LNCAP (cell line): ENCODE measurements around the gene PRKG1.

Experiments
- CTCF ChIP-seq: fragments of 450-650 bp; IDR thresholded peaks from 2 replicates; pipeline ENCODE4 v1.5.1; 2017; ENCODE audit warnings: mild to moderate bottlenecking

The PRKG1 gene

GRCh38 chr10:51694086-51694768 is 619.9 kb downstream of the PRKG1 start:
- no peak for TF ChIP-seq CTCF

- TF ChIP-seq CTCF = no peak
These were observed 622.0 kb downstream of the PRKG1 start for GRCh38 chr10:51696251-51696650.

GRCh38 chr10:51698473-51699063 is 624.3 kb downstream of the PRKG1 start:
- TF ChIP-seq CTCF = no peak

- TF ChIP-seq CTCF = no peak
These were observed 624.8 kb downstream of the PRKG1 start for GRCh38 chr10:51699145-51699474.

- TF ChIP-seq CTCF = no peak
These were observed 625.4 kb downstream of the PRKG1 start, which contains the start of gene CSTF2T for GRCh38 chr10:51699475-51700227. TSS of gene CSTF2T (minus strand) at chr10:51699595. CDS start at chr10:51699549, 46 bp downstream.

- TF ChIP-seq CTCF = no peak
These were observed 626.0 kb downstream of the PRKG1 start for GRCh38 chr10:51700228-51700817.

GRCh38 chr10:51705774-51706173 is 631.5 kb downstream of the PRKG1 start:
- TF ChIP-seq CTCF = no peak
